HTERT RPE-1 (cell line): ENCODE data around the gene RFPL4AL1.
"Not testable (repeated sequence)": the region's sequence is repeated elsewhere in the genome, so short reads cannot be mapped to it uniquely, and the experiment has no call there.

Experiments used
- in situ Hi-C: fragments of 300-500 bp; cut with MboI; formaldehyde crosslinking; loops from 4 replicates; pipeline ENCODE4 v1.14.3; 2020; ENCODE audit warnings: low sequenced_read_pairs

Gene RFPL4AL1

GRCh38 chr19:55768818-55769217, at the start of gene RFPL4AL1:
Gene RFPL4AL1 (plus strand): TSS chr19:55769118. CDS start chr19:55771805, 2,687 bp downstream.
- in situ Hi-C loops: not testable (repeated sequence)

GRCh38 chr19:55720214-55720746, 48.6 kb upstream of the RFPL4AL1 start:
- in situ Hi-C loops: no loop called here

GRCh38 chr19:55720801-55721200, 48.1 kb upstream of the RFPL4AL1 start:
- in situ Hi-C loops: no loop called here

- in situ Hi-C loops: no loop called here
Observed at GRCh38 chr19:55723491-55723890, 45.4 kb upstream of the RFPL4AL1 start.

GRCh38 chr19:55730378-55730777, 38.5 kb upstream of the RFPL4AL1 start:
- in situ Hi-C loops: not testable (repeated sequence)

- in situ Hi-C loops: no loop called here
Observed at GRCh38 chr19:55738302-55738701, 30.6 kb upstream of the RFPL4AL1 start, which contains the start of gene NLRP9. Gene NLRP9 (minus strand): TSS chr19:55738402. CDS start chr19:55738374, 28 bp downstream.

- in situ Hi-C loops: no loop called here
Observed at GRCh38 chr19:55750715-55751114, 18.2 kb upstream of the RFPL4AL1 start.

- in situ Hi-C loops: no loop called here
Observed at GRCh38 chr19:55753401-55753800, 15.5 kb upstream of the RFPL4AL1 start.

GRCh38 chr19:55756808-55757207, 12.1 kb upstream of the RFPL4AL1 start:
- in situ Hi-C loops: not testable (repeated sequence)

- in situ Hi-C loops: not testable (repeated sequence)
Observed at GRCh38 chr19:55758797-55759196, 10.1 kb upstream of the RFPL4AL1 start, which contains the start of gene RFPL4A. Gene RFPL4A (plus strand): TSS chr19:55759097. CDS start chr19:55761801, 2,704 bp downstream.

GRCh38 chr19:55766466-55766865, 2.5 kb upstream of the RFPL4AL1 start:
- in situ Hi-C loops: no loop called here

- in situ Hi-C loops: not testable (repeated sequence)
Observed at GRCh38 chr19:55769632-55770031, 714 bp downstream of the RFPL4AL1 start.

GRCh38 chr19:55777528-55777927, 8.6 kb downstream of the RFPL4AL1 start:
- in situ Hi-C loops: no loop called here

- in situ Hi-C loops: no loop called here
Observed at GRCh38 chr19:55778331-55778730, 9.4 kb downstream of the RFPL4AL1 start.

GRCh38 chr19:55781112-55781511, 12.2 kb downstream of the RFPL4AL1 start:
- in situ Hi-C loops: no loop called here

GRCh38 chr19:55795021-55795420, 26.1 kb downstream of the RFPL4AL1 start:
- in situ Hi-C loops: no loop called here

- in situ Hi-C loops: no loop called here
Observed at GRCh38 chr19:55801416-55801815, 32.5 kb downstream of the RFPL4AL1 start.

- in situ Hi-C loops: no loop called here
Observed at GRCh38 chr19:55802281-55802680, 33.4 kb downstream of the RFPL4AL1 start.

GRCh38 chr19:55809381-55810058, 40.6 kb downstream of the RFPL4AL1 start:
- in situ Hi-C loops: no loop called here

GRCh38 chr19:55811340-55811739, 42.4 kb downstream of the RFPL4AL1 start:
- in situ Hi-C loops: no loop called here

GRCh38 chr19:55812449-55812848, 43.5 kb downstream of the RFPL4AL1 start:
- in situ Hi-C loops: no loop called here

GRCh38 chr19:55813906-55814305, 45.0 kb downstream of the RFPL4AL1 start:
- in situ Hi-C loops: no loop called here
